Measurements from ENCODE around the gene SH3RF3.

SH3RF3 gene

GRCh38 chr2:109193807-109194619 is 65.0 kb downstream of the SH3RF3 start:
- 85 to 86% methylated on average over 15 to 17 of the region's 17 CpGs for WGBS, 2 experiments (ENCODE audit: insufficient coverage in 2 of 2)
- Histone ChIP-seq H3K9me3 (ENCODE audit: control insufficient read depth, low read length) (no peaks in the 10 kb centered on the region), H3K4me1 (ENCODE audit: control insufficient read depth, insufficient read depth, low read length, poor library complexity, severe bottlenecking) (peaks cover 7% of the 10 kb centered on the region), H3K4me3 (ENCODE audit: extremely low read depth, insufficient read depth, low read length, poor library complexity, severe bottlenecking) (no peak overlapping the region), H3K36me3 (ENCODE audit: control insufficient read depth, insufficient read depth, low read length) (no peaks in the 10 kb centered on the region), H3K27ac (ENCODE audit: low read depth, low read length, severe bottlenecking) (no peak overlapping the region)

DNA sequence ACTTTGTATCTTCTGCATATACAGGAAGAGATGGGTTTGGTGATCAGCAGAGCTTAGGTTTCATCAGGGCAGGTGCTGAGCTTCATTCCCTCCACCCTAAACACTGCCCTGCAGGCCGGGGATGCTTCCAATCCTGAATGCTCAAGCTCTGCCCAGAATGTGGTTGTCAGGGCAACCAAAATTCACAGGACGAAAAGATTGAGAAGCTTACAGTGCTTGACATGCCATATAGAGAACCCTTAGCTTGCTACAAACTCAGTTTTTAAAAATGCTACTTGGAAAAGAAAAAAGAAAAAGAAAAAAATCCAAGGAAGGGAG is 65.6 kb downstream of the SH3RF3 start:
- no CpG with 5 or more reads among the region's 2 CpGs for WGBS, 2 experiments (ENCODE audit: insufficient coverage in 2 of 2)
- H3K27ac ChIP-seq (ENCODE audit: low read depth, low read length, severe bottlenecking), result no peak overlapping the region
- no peak overlapping the region for H3K4me3 ChIP-seq (ENCODE audit: extremely low read depth, insufficient read depth, low read length, poor library complexity, severe bottlenecking)
- H3K36me3 ChIP-seq (ENCODE audit: control insufficient read depth, insufficient read depth, low read length), result no peaks in the 10 kb centered on the region
- H3K9me3 ChIP-seq (ENCODE audit: control insufficient read depth, low read length), result no peaks in the 10 kb centered on the region
- H3K4me1 ChIP-seq (ENCODE audit: control insufficient read depth, insufficient read depth, low read length, poor library complexity, severe bottlenecking), result peaks cover 7% of the 10 kb centered on the region

GRCh38 chr2:109195193-109196045 is 66.4 kb downstream of the SH3RF3 start:
- Histone ChIP-seq H3K4me1 (ENCODE audit: control insufficient read depth, insufficient read depth, low read length, poor library complexity, severe bottlenecking) (peaks cover 7% of the 10 kb centered on the region), H3K9me3 (ENCODE audit: control insufficient read depth, low read length) (no peaks in the 10 kb centered on the region), H3K27ac (ENCODE audit: low read depth, low read length, severe bottlenecking) (no peak overlapping the region), H3K4me3 (ENCODE audit: extremely low read depth, insufficient read depth, low read length, poor library complexity, severe bottlenecking) (no peak overlapping the region), H3K36me3 (ENCODE audit: control insufficient read depth, insufficient read depth, low read length) (no peaks in the 10 kb centered on the region)
- WGBS, 2 experiments (ENCODE audit: insufficient coverage in 2 of 2), result 76 to 78% methylated on average over 19 of the region's 19 CpGs

GRCh38 chr2:109196081-109196875 is 67.3 kb downstream of the SH3RF3 start:
- 91 to 93% methylated on average over 17 to 18 of the region's 19 CpGs for WGBS, 2 experiments (ENCODE audit: insufficient coverage in 2 of 2)

GRCh38 chr2:109197491-109198418 is 68.8 kb downstream of the SH3RF3 start:
- no peak overlapping the region for H3K27ac ChIP-seq (ENCODE audit: low read depth, low read length, severe bottlenecking)
- WGBS, 2 experiments (ENCODE audit: insufficient coverage in 2 of 2), result 76 to 94% methylated on average over 4 of the region's 6 CpGs
- no peaks in the 10 kb centered on the region for H3K36me3 ChIP-seq (ENCODE audit: control insufficient read depth, insufficient read depth, low read length)
- H3K4me1 ChIP-seq (ENCODE audit: control insufficient read depth, insufficient read depth, low read length, poor library complexity, severe bottlenecking), result peaks cover 7% of the 10 kb centered on the region
- no peak overlapping the region for H3K4me3 ChIP-seq (ENCODE audit: extremely low read depth, insufficient read depth, low read length, poor library complexity, severe bottlenecking)
- H3K9me3 ChIP-seq (ENCODE audit: control insufficient read depth, low read length), result no peaks in the 10 kb centered on the region

More at GRCh38 chr2:109196081-109196875, 67.3 kb downstream of the SH3RF3 start:
- H3K9me3 ChIP-seq (ENCODE audit: control insufficient read depth, low read length), result no peaks in the 10 kb centered on the region
- no peaks in the 10 kb centered on the region for H3K36me3 ChIP-seq (ENCODE audit: control insufficient read depth, insufficient read depth, low read length)
- H3K4me1 ChIP-seq (ENCODE audit: control insufficient read depth, insufficient read depth, low read length, poor library complexity, severe bottlenecking), result peaks cover 7% of the 10 kb centered on the region
- H3K4me3 ChIP-seq (ENCODE audit: extremely low read depth, insufficient read depth, low read length, poor library complexity, severe bottlenecking), result no peak overlapping the region
- H3K27ac ChIP-seq (ENCODE audit: low read depth, low read length, severe bottlenecking), result no peak overlapping the region

GRCh38 chr2:109199790-109200189 is 70.8 kb downstream of the SH3RF3 start:
- no peak overlapping the region for H3K27ac ChIP-seq (ENCODE audit: low read depth, low read length, severe bottlenecking)
- H3K9me3 ChIP-seq (ENCODE audit: control insufficient read depth, low read length), result no peaks in the 10 kb centered on the region
- WGBS, 2 experiments (ENCODE audit: insufficient coverage in 2 of 2), result 100% methylated on average over 1 of the region's 4 CpGs; no CpG with 5 or more reads in 1 of the 2 experiments
- H3K4me3 ChIP-seq (ENCODE audit: extremely low read depth, insufficient read depth, low read length, poor library complexity, severe bottlenecking), result no peak overlapping the region
- no peaks in the 10 kb centered on the region for H3K36me3 ChIP-seq (ENCODE audit: control insufficient read depth, insufficient read depth, low read length)
- H3K4me1 ChIP-seq (ENCODE audit: control insufficient read depth, insufficient read depth, low read length, poor library complexity, severe bottlenecking), result peaks cover 7% of the 10 kb centered on the region

GRCh38 chr2:109200616-109201464 is 71.8 kb downstream of the SH3RF3 start:
- Histone ChIP-seq H3K4me1 (ENCODE audit: control insufficient read depth, insufficient read depth, low read length, poor library complexity, severe bottlenecking) (no peaks in the 10 kb centered on the region), H3K4me3 (ENCODE audit: extremely low read depth, insufficient read depth, low read length, poor library complexity, severe bottlenecking) (no peak overlapping the region), H3K9me3 (ENCODE audit: control insufficient read depth, low read length) (no peaks in the 10 kb centered on the region), H3K27ac (ENCODE audit: low read depth, low read length, severe bottlenecking) (no peak overlapping the region), H3K36me3 (ENCODE audit: control insufficient read depth, insufficient read depth, low read length) (no peaks in the 10 kb centered on the region)
- 89 to 92% methylated on average over 13 of the region's 14 CpGs for WGBS, 2 experiments (ENCODE audit: insufficient coverage in 2 of 2)

DNA sequence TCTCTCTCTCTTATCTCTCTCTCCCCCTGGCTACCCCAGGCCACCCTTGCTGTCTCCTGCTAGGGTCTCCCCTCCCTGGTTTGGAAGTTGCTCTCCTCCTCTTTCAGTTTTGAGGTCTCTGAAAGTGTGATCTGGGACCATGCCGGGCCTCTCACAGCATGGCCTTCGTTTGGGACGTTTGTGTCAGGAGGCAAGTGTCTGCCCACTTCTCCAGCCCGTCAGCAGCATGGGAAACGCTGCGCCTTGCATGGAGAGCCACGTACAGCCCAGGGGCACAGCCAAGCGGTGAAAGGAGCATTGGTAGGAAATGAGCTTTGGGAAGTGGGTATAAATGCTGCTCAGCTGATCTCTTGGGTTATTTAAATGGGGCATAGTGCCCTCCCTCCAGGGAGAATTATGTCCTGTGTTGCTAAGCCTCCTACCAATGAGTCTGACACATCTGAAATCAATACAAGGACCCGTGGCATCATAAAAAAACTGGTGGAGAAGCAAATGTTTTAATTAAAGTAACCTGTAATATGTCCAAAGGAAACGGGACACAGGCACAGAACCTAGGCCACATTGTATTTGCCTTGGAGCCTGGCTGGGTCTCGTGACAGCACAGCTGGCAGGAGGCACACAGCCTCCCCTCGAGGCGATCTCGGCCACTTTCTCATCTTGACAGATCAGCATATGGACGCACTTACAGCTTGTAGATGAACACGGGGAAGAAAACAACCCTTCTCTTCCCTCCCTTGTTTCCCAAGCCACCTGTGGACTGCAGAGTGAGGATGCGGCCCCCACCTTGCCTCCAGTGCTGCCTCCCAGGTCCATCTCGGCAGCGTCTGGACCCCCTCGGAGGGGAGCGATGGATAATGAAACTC is 72.7 kb downstream of the SH3RF3 start:
- no peaks in the 10 kb centered on the region for H3K9me3 ChIP-seq (ENCODE audit: control insufficient read depth, low read length)
- no peaks in the 10 kb centered on the region for H3K4me1 ChIP-seq (ENCODE audit: control insufficient read depth, insufficient read depth, low read length, poor library complexity, severe bottlenecking)
- H3K36me3 ChIP-seq (ENCODE audit: control insufficient read depth, insufficient read depth, low read length), result no peaks in the 10 kb centered on the region
- 86 to 89% methylated on average over 19 of the region's 21 CpGs for WGBS, 2 experiments (ENCODE audit: insufficient coverage in 2 of 2)
- H3K4me3 ChIP-seq (ENCODE audit: extremely low read depth, insufficient read depth, low read length, poor library complexity, severe bottlenecking), result no peak overlapping the region
- H3K27ac ChIP-seq (ENCODE audit: low read depth, low read length, severe bottlenecking), result no peak overlapping the region

DNA sequence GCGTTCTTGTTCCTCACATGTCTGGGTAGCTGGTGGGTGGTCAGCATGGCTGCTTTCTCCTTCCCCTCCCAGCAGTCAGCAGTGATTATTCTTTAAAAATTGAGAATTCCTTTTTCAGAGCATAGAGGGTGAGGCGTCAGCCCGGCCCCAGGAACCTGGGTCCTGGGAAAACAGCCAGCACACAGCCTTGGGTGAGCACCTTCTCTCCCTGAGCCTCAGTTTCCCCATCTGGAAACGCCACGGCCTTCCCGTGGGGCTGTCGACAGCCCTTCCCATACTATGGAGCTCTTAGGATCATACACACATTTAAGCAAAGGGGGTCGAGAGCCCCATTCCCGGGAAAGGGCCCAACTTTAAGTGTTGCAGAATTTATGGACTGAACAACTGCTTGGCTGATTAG is 73.5 kb downstream of the SH3RF3 start:
- WGBS, 2 experiments (ENCODE audit: insufficient coverage in 2 of 2), result 88 to 95% methylated on average over 4 to 8 of the region's 9 CpGs
- Histone ChIP-seq H3K4me1 (ENCODE audit: control insufficient read depth, insufficient read depth, low read length, poor library complexity, severe bottlenecking) (no peaks in the 10 kb centered on the region), H3K36me3 (ENCODE audit: control insufficient read depth, insufficient read depth, low read length) (no peaks in the 10 kb centered on the region), H3K27ac (ENCODE audit: low read depth, low read length, severe bottlenecking) (no peak overlapping the region), H3K9me3 (ENCODE audit: control insufficient read depth, low read length) (no peaks in the 10 kb centered on the region), H3K4me3 (ENCODE audit: extremely low read depth, insufficient read depth, low read length, poor library complexity, severe bottlenecking) (no peak overlapping the region)
